LoVo (cell line): ENCODE data around the gene APOB.

Experiments
- DNase-seq: peaks from one replicate; pipeline ENCODE4 v3.0.0-alpha.2; 2016; ENCODE audit warnings: low spot score

Gene APOB

GRCh38 chr2:21019000-21019677 lies 24.7 kb downstream of the APOB start:
- no peak for DNase-seq

GRCh38 chr2:21018290-21018689 lies 25.6 kb downstream of the APOB start:
- no peak for DNase-seq

GRCh38 chr2:21017748-21018276 lies 26.1 kb downstream of the APOB start:
- DNase-seq: no peak

- DNase-seq: no peak
Observed at GRCh38 chr2:21015281-21015645, 28.6 kb downstream of the APOB start.

GRCh38 chr2:21014364-21015280 lies 29.3 kb downstream of the APOB start:
- no peak for DNase-seq

- no peak for DNase-seq
Observed at GRCh38 chr2:21013043-21013816, 30.6 kb downstream of the APOB start.

- no peak for DNase-seq
Observed at GRCh38 chr2:21012557-21012937, 31.3 kb downstream of the APOB start.

GRCh38 chr2:21011876-21012556 lies 31.9 kb downstream of the APOB start:
- no peak for DNase-seq

- DNase-seq: no peak
Observed at GRCh38 chr2:21011453-21011852, 32.4 kb downstream of the APOB start.

- no peak for DNase-seq
Observed at GRCh38 chr2:21010813-21011439, 32.9 kb downstream of the APOB start.

- no peak for DNase-seq
Observed at GRCh38 chr2:21009662-21010225, 34.1 kb downstream of the APOB start.

- DNase-seq: no peak
Observed at GRCh38 chr2:21008790-21009661, 34.8 kb downstream of the APOB start.

- DNase-seq: no peak
Observed at GRCh38 chr2:21008014-21008789, 35.7 kb downstream of the APOB start.

- DNase-seq: no peak
Observed at GRCh38 chr2:21007129-21008013, 36.5 kb downstream of the APOB start.

GRCh38 chr2:21006423-21007128 lies 37.3 kb downstream of the APOB start:
- no peak for DNase-seq

- no peak for DNase-seq
Observed at GRCh38 chr2:21005700-21006422, 38.0 kb downstream of the APOB start.
